Activated T-helper 1 cell treated with anti-CD3 and anti-CD28 coated beads, Interleukin-2, amount 50 U/mL, for 16 hours (primary cell): ENCODE measurements around the gene RPTOR.
"Not testable (repeated sequence)": the region's sequence is repeated elsewhere in the genome, so short reads cannot be mapped to it uniquely, and the experiment has no call there.

ENCODE experiments used
- DNase-seq, 2 donors: peaks; one replicate each; pipeline ENCODE4 v3.0.0-alpha.2; 2020; ENCODE audit warnings: low read depth in 1 of 2, low spot score in 1 of 2

The RPTOR gene

DNA sequence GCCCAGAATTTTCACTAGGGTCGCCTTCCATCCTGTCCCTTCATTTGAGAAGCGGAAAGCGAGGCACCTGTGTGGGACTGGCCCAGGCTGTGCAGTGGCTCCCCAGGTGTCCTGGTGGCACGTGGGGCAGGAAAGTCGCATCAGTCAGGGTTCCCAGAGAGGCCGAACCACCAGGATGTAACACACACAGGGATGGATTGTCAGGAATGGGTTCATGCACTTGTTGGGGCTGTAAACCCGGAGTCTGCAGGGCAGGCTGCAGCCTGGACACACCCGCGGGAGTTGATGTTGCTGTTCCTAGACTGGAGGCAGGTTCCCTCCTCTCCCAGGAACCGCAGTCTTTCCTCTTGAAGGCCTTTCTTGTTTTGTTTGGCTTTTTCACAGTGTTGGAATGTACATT is 30.7 kb upstream of the RPTOR start:
- DNase-seq, result no peak

DNA sequence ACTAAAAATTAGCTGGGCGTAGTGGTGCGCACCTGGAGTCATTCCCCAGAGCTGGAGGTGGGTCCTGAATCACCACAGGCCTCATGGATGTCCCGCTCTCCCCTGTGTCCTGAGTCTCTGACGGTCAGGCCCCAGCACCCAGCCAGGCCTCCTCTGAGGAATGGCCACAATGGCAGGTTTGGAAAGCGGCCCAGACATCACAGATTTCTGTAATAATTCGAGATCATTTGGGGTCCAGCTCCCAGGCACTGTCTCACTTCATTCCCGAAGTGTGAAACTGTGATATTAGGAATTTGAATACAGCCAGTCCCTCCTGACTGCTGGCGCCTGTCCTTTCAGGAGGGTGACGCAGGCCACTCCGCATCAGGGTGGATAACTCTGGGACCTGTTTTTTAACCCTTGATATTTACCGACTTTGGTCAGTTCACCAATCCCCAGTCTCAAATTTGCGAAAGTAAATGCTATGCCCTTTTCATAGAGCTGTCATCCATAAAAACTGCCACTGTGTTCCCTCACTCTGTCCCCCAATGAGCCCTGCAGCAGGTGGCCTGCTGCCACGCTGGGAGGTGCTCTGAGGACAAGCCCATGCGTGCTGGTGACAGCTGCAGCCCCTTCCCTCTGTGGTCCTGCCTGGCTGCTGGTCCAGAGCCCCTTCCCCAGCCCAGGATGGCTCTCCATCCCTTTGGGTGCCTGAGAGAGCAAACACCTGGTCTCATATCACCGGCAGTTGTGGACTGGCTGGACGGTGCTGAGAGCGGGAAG is 28.3 kb upstream of the RPTOR start:
- no peak for DNase-seq

- no peak for DNase-seq
Measured at GRCh38 chr17:80517641-80518040, 27.0 kb upstream of the RPTOR start.

DNA sequence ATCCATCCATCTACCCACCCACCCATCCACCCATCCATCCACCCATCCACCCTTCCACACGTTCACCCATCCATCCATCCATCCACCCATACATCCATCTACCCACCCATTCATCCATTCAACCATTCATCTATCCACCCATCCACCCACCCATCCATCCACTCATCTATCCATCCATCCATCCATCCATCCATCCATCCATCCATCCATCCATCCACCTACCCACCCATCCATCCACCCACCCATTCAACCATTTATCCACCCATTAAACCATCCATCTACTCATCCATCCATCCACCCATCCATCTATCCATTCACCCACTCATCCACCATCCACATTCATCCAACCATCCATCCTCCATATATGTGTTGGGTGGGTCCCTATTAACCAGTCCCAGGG is 26.2 kb upstream of the RPTOR start:
- DNase-seq, result no peak

GRCh38 chr17:80519091-80519781 is 25.4 kb upstream of the RPTOR start:
- DNase-seq, result no peak

- no peak for DNase-seq
Measured at GRCh38 chr17:80520810-80521455, 23.7 kb upstream of the RPTOR start.

DNA sequence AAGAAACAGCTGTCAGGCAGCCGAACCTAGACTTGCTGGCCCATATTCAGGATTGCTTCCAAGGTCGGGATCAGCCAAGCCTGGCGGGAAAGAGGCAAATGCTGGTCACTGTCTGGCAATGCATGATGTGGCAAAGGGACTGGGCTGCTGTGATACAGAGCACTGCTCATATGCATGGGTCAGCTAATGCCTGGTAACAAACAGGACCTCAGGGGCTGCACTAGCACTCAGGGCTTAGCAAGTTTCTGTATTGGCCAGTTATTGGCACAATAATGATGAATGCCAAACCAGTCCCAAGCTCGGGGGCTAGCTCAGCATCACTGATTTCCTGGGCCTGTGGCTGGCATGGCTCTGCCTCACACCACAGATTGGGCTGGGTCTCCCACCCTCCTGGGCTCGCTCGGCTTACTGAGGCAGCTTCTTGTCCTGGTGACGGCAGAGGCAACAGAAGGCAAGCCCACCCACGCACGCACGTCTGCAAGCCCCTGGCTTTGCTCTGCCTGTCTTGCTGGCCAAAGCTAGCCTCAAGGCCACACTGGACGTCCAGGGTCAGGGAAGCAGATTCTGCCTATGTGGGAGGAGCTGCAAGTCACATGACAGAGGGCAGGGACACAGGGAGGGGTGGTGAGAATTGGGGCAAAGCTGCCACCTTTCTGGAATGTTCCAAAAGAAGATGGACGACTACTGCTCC is 21.4 kb upstream of the RPTOR start:
- DNase-seq, result no peak

- no peak for DNase-seq
Measured at GRCh38 chr17:80523956-80524712, 20.5 kb upstream of the RPTOR start.

DNA sequence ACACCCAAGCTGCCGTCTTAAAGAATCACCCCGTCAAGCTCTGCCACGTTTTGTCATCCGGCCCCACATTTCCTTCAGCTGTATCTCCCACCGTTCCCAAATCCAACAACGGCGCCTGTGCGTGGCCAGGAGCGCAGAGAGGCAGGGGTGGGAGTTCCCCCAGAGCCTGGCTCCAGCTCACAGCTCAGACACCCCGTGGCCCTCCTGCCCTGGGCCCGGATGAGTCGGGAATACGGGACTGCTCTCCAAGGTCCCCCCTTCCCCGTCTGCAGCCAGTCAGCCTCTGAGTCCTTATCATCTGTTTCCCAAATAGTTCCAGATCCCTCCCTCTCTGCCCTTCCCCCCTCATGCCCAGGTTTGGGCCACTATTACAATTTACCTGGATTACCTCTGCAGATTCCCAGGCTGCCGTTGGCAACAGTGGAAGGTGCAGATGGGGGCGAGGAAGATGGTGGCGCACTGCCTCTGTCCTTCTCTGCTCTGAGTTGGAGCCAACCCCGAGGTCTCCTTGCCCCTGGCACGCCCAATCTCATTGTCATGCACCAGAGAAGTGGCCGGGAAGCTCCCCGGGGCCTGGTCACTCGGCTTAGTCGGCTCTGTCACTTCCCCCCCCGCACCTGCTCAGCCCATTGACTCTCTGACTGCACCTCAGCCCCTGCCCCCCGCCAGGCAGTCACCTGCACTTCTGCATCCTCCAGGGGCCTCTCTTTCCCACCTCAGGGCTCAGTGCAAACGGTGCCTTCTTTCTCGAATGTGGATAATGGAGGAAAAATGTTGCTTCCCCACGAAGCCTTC is 18.3 kb upstream of the RPTOR start:
- DNase-seq, result no peak

- no peak for DNase-seq
Measured at GRCh38 chr17:80527016-80527645, 17.5 kb upstream of the RPTOR start.

- no peak for DNase-seq
Measured at GRCh38 chr17:80528536-80528935, 16.1 kb upstream of the RPTOR start.

GRCh38 chr17:80529104-80529903 is 15.3 kb upstream of the RPTOR start:
- no peak for DNase-seq

GRCh38 chr17:80529904-80530292 is 14.7 kb upstream of the RPTOR start:
- no peak for DNase-seq

GRCh38 chr17:80531400-80531799 is 13.2 kb upstream of the RPTOR start:
- no peak for DNase-seq

DNA sequence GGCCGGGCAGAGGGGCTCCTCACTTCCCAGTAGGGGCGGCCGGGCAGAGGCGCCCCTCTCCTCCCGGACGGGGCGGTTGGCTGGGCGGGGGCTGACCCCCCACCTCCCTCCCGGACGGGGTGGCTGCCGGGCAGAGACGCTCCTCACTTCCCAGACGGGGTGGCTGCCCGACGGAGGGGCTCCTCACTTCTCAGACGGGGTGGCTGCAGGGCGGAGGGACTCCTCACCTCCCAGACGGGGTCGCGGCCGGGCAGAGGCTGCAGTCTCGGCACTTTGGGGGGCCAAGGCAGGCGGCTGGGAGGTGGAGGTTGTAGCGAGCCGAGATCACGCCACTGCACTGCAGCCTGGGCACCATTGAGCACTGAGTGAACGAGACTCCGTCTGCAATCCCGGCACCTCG is 7.3 kb upstream of the RPTOR start:
- DNase-seq, result not testable (repeated sequence)

DNA sequence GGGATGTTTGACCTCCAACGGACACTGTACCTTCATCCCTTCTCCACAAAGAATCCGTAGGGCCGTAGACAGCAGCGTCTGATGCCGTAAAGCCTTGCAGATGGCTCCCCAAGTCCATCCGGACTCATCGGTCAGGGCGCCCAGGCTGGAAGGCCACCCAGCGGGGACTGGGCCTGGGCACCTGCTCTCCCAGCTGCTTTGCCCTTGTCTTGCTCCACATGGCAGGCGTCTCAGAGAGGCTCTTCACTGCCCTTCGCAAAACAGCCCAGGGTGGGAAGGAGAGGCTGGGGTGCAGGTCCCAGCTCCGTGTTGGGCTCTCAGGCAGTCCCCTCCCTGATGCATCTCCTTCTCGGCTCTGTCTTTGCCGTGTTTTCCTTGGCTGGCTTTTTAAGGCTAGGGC is 6.2 kb upstream of the RPTOR start:
- DNase-seq, result no peak

- DNase-seq, result no peak
Measured at GRCh38 chr17:80539022-80539641, 5.5 kb upstream of the RPTOR start.

DNA sequence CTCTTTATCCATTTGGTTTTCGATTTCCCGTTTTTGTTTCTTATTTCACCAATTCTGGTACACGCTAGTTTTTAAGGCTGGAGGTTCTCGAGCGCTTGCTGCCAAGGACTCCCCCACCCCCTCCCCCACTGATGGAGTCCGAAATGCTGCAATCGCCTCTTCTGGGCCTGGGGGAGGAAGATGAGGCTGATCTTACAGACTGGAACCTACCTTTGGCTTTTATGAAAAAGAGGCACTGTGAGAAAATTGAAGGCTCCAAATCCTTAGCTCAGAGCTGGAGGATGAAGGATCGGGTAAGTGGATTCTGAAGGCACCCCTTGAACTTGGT is 825 bp downstream of the RPTOR start:
- no peak for DNase-seq

DNA sequence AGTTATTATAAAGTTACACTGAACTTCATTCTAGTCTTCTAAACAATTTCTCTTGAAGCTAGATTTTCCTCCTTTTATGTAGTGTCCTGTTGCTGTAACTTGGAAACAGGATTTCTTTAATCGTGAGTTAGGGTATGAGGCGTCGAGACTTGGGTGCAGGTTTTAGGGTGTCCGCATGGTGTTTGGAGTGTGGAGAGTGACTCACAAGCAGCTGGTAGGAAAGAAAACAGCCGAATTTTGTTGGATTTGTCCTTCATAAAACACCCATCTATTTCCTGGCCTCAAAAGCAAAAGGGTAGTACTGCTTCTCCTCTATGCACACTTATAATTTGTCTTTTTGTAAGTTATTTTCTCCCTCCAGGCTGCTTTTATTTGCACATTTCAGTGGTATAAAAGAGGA is 1.6 kb downstream of the RPTOR start:
- no peak for DNase-seq
